ENCODE measurements around the gene TXK. TPM values are rescaled to one million over a fixed set of nuclear protein-coding genes. Genes with fewer than 3 reads are reported as not detected.

TXK gene
- total RNA-seq, 1 donor from 2014 or later, result 1.8 TPM

- peaks cover 37% of the 10 kb centered on the region for H3K9me3 Mint-ChIP-seq
- no peak for DNase-seq (ENCODE audit: low spot score)
- H3K27me3 Mint-ChIP-seq (ENCODE audit: low read depth), result peaks cover 8% of the 10 kb centered on the region
- H3K4me1 Mint-ChIP-seq (ENCODE audit: low read depth), result peaks cover 3% of the 10 kb centered on the region
- H3K27ac Mint-ChIP-seq, result no peak overlapping the region
- intact Hi-C loops (cut with micrococcal nuclease), result no loop called here
- H3K4me3 Mint-ChIP-seq (ENCODE audit: low read depth), result no peak overlapping the region
- H3K36me3 Mint-ChIP-seq (ENCODE audit: low read depth), result peaks cover 23% of the 10 kb centered on the region
Observed at GRCh38 chr4:48156423-48156822, 22.4 kb upstream of the TXK start.

- Mint-ChIP-seq H3K4me1 (ENCODE audit: low read depth) (peaks cover 2% of the 10 kb centered on the region), H3K27ac (no peak overlapping the region), H3K4me3 (ENCODE audit: low read depth) (no peak overlapping the region), H3K36me3 (ENCODE audit: low read depth) (peaks cover 21% of the 10 kb centered on the region), H3K27me3 (ENCODE audit: low read depth) (peaks cover 2% of the 10 kb centered on the region), H3K9me3 (peaks cover 35% of the 10 kb centered on the region)
- no peak for DNase-seq (ENCODE audit: low spot score)
- intact Hi-C loops (cut with micrococcal nuclease), result no loop called here
Observed at GRCh38 chr4:48153791-48154550, 19.9 kb upstream of the TXK start.

- Mint-ChIP-seq H3K4me1 (ENCODE audit: low read depth) (peaks cover 2% of the 10 kb centered on the region), H3K36me3 (ENCODE audit: low read depth) (peaks cover 17% of the 10 kb centered on the region), H3K4me3 (ENCODE audit: low read depth) (no peak overlapping the region), H3K9me3 (peaks cover 28% of the 10 kb centered on the region), H3K27ac (no peak overlapping the region), H3K27me3 (ENCODE audit: low read depth) (no peaks in the 10 kb centered on the region)
- DNase-seq (ENCODE audit: low spot score), result no peak
- intact Hi-C loops (cut with micrococcal nuclease), result no loop called here
Observed at GRCh38 chr4:48152259-48152658, 18.2 kb upstream of the TXK start.

GRCh38 chr4:48149827-48150370 lies 15.8 kb upstream of the TXK start:
- Mint-ChIP-seq H3K4me1 (ENCODE audit: low read depth) (peaks cover 2% of the 10 kb centered on the region), H3K4me3 (ENCODE audit: low read depth) (no peak overlapping the region), H3K9me3 (peaks cover 10% of the 10 kb centered on the region), H3K36me3 (ENCODE audit: low read depth) (peaks cover 8% of the 10 kb centered on the region), H3K27ac (no peak overlapping the region), H3K27me3 (ENCODE audit: low read depth) (peaks cover 2% of the 10 kb centered on the region)
- no peak for DNase-seq (ENCODE audit: low spot score)
- intact Hi-C loops (cut with micrococcal nuclease), result no loop called here

GRCh38 chr4:48147621-48148020 lies 13.6 kb upstream of the TXK start:
- DNase-seq (ENCODE audit: low spot score), result no peak
- Mint-ChIP-seq H3K4me1 (ENCODE audit: low read depth) (peaks cover 2% of the 10 kb centered on the region), H3K27ac (no peak overlapping the region), H3K9me3 (no peaks in the 10 kb centered on the region), H3K4me3 (ENCODE audit: low read depth) (no peak overlapping the region), H3K36me3 (ENCODE audit: low read depth) (no peaks in the 10 kb centered on the region), H3K27me3 (ENCODE audit: low read depth) (peaks cover 2% of the 10 kb centered on the region)
- intact Hi-C loops (cut with micrococcal nuclease), result no loop called here

- Mint-ChIP-seq H3K27me3 (ENCODE audit: low read depth) (no peaks in the 10 kb centered on the region), H3K4me3 (ENCODE audit: low read depth) (no peak overlapping the region), H3K36me3 (ENCODE audit: low read depth) (peaks cover 2% of the 10 kb centered on the region), H3K27ac (no peak overlapping the region), H3K9me3 (no peaks in the 10 kb centered on the region), H3K4me1 (ENCODE audit: low read depth) (peaks cover 40% of the 10 kb centered on the region)
- intact Hi-C loops (cut with micrococcal nuclease), result no loop called here
- no peak for DNase-seq (ENCODE audit: low spot score)
Observed at GRCh38 chr4:48141048-48141447, 7.0 kb upstream of the TXK start.

- Mint-ChIP-seq H3K9me3 (no peaks in the 10 kb centered on the region), H3K27ac (no peak overlapping the region), H3K4me3 (ENCODE audit: low read depth) (no peak overlapping the region), H3K36me3 (ENCODE audit: low read depth) (peaks cover 5% of the 10 kb centered on the region), H3K4me1 (ENCODE audit: low read depth) (peaks cover 49% of the 10 kb centered on the region), H3K27me3 (ENCODE audit: low read depth) (no peaks in the 10 kb centered on the region)
- intact Hi-C loops (cut with micrococcal nuclease), result loop anchor here (1.0 to 2.0 kb wide), 4 partner anchors 11 to 107 kb away; no protein-coding TSS in a partner anchor
- DNase-seq (ENCODE audit: low spot score), result no peak
Observed at GRCh38 chr4:48139691-48140090, 5.6 kb upstream of the TXK start.

GRCh38 chr4:48138936-48139335 lies 4.9 kb upstream of the TXK start:
- Mint-ChIP-seq H3K4me1 (ENCODE audit: low read depth) (peaks cover 56% of the 10 kb centered on the region), H3K4me3 (ENCODE audit: low read depth) (peak overlapping the region; percentile 18), H3K9me3 (no peaks in the 10 kb centered on the region)

GRCh38 chr4:48138511-48138910 lies 4.5 kb upstream of the TXK start:
- Mint-ChIP-seq H3K9me3 (no peaks in the 10 kb centered on the region), H3K36me3 (ENCODE audit: low read depth) (peaks cover 5% of the 10 kb centered on the region), H3K27ac (peak overlapping the region; percentile 83), H3K4me1 (ENCODE audit: low read depth) (peaks cover 60% of the 10 kb centered on the region), H3K27me3 (ENCODE audit: low read depth) (no peaks in the 10 kb centered on the region), H3K4me3 (ENCODE audit: low read depth) (peak overlapping the region; percentile 1)
- DNase-seq (ENCODE audit: low spot score), result no peak
- intact Hi-C loops (cut with micrococcal nuclease), result loop anchor here (2.0 kb wide), 3 partner anchors 30 to 106 kb away; no protein-coding TSS in a partner anchor

More at GRCh38 chr4:48138936-48139335, 4.9 kb upstream of the TXK start:
- intact Hi-C loops (cut with micrococcal nuclease), result loop anchor here (1.0 to 2.0 kb wide), 4 partner anchors 11 to 106 kb away; no protein-coding TSS in a partner anchor
- peaks cover 5% of the 10 kb centered on the region for H3K36me3 Mint-ChIP-seq (ENCODE audit: low read depth)
- DNase-seq (ENCODE audit: low spot score), result peak; percentile 24
- peak overlapping the region; percentile 83 for H3K27ac Mint-ChIP-seq
- no peaks in the 10 kb centered on the region for H3K27me3 Mint-ChIP-seq (ENCODE audit: low read depth)

GRCh38 chr4:48137846-48138245 lies 3.8 kb upstream of the TXK start:
- Mint-ChIP-seq H3K27me3 (ENCODE audit: low read depth) (no peaks in the 10 kb centered on the region), H3K4me3 (ENCODE audit: low read depth) (no peak overlapping the region), H3K36me3 (ENCODE audit: low read depth) (peaks cover 5% of the 10 kb centered on the region), H3K27ac (peak overlapping the region; percentile 72), H3K9me3 (no peaks in the 10 kb centered on the region), H3K4me1 (ENCODE audit: low read depth) (peaks cover 63% of the 10 kb centered on the region)
- intact Hi-C loops (cut with micrococcal nuclease), result loop anchor here (2.0 kb wide), 3 partner anchors 31 to 105 kb away; no protein-coding TSS in a partner anchor
- DNase-seq (ENCODE audit: low spot score), result no peak

GRCh38 chr4:48133669-48134068 lies 381 bp downstream of the TXK start:
- Mint-ChIP-seq H3K36me3 (ENCODE audit: low read depth) (peaks cover 16% of the 10 kb centered on the region), H3K4me3 (ENCODE audit: low read depth) (peak overlapping the region; percentile 62), H3K9me3 (no peaks in the 10 kb centered on the region), H3K27ac (peak overlapping the region; percentile 62), H3K27me3 (ENCODE audit: low read depth) (no peaks in the 10 kb centered on the region), H3K4me1 (ENCODE audit: low read depth) (peaks cover 74% of the 10 kb centered on the region)
- intact Hi-C loops (cut with micrococcal nuclease), result no loop called here
- no peak for DNase-seq (ENCODE audit: low spot score)

GRCh38 chr4:48131736-48132135 lies 2.3 kb downstream of the TXK start:
- H3K27ac Mint-ChIP-seq, result no peak overlapping the region
- peaks cover 75% of the 10 kb centered on the region for H3K4me1 Mint-ChIP-seq (ENCODE audit: low read depth)
- peak overlapping the region; percentile 38 for H3K4me3 Mint-ChIP-seq (ENCODE audit: low read depth)
- H3K27me3 Mint-ChIP-seq (ENCODE audit: low read depth), result no peaks in the 10 kb centered on the region
- no peaks in the 10 kb centered on the region for H3K9me3 Mint-ChIP-seq
- DNase-seq (ENCODE audit: low spot score), result no peak
- intact Hi-C loops (cut with micrococcal nuclease), result no loop called here
- peaks cover 13% of the 10 kb centered on the region for H3K36me3 Mint-ChIP-seq (ENCODE audit: low read depth)

- intact Hi-C loops (cut with micrococcal nuclease), result no loop called here
- Mint-ChIP-seq H3K27me3 (ENCODE audit: low read depth) (no peaks in the 10 kb centered on the region), H3K9me3 (no peaks in the 10 kb centered on the region), H3K36me3 (ENCODE audit: low read depth) (peaks cover 11% of the 10 kb centered on the region), H3K4me1 (ENCODE audit: low read depth) (peaks cover 71% of the 10 kb centered on the region), H3K4me3 (ENCODE audit: low read depth) (no peak overlapping the region), H3K27ac (peak overlapping the region; percentile 89)
- DNase-seq (ENCODE audit: low spot score), result no peak
Observed at GRCh38 chr4:48130100-48130499, 4.0 kb downstream of the TXK start.
